ENCODE data around the gene ACTR1A.
"Not testable (repeated sequence)": the region's sequence is repeated elsewhere in the genome, so short reads cannot be mapped to it uniquely, and the experiment has no call there.

ACTR1A gene

GRCh38 chr10:102480396-102480795, 22.1 kb downstream of the ACTR1A start:
- no peak for DNase-seq

- no peak for DNase-seq
Measured at GRCh38 chr10:102479651-102480050, 22.9 kb downstream of the ACTR1A start.

GRCh38 chr10:102476466-102477141, 25.9 kb downstream of the ACTR1A start:
- DNase-seq: no peak

- DNase-seq: no peak
Measured at GRCh38 chr10:102475451-102476040, 27.0 kb downstream of the ACTR1A start.

GRCh38 chr10:102473445-102474331, 28.8 kb downstream of the ACTR1A start:
- peak; percentile 63 for DNase-seq

- no peak for DNase-seq
Measured at GRCh38 chr10:102470579-102471546, 31.6 kb downstream of the ACTR1A start.

GRCh38 chr10:102468683-102469082, 33.8 kb downstream of the ACTR1A start:
- DNase-seq: no peak

- DNase-seq: no peak
Measured at GRCh38 chr10:102467971-102468438, 34.5 kb downstream of the ACTR1A start.

- DNase-seq: no peak
Measured at GRCh38 chr10:102467318-102467717, 35.2 kb downstream of the ACTR1A start.

- DNase-seq: no peak
Measured at GRCh38 chr10:102465466-102465865, 37.0 kb downstream of the ACTR1A start.

GRCh38 chr10:102463983-102464382, 38.5 kb downstream of the ACTR1A start:
- no peak for DNase-seq

- DNase-seq: no peak
Measured at GRCh38 chr10:102462512-102463054, 39.9 kb downstream of the ACTR1A start.

GRCh38 chr10:102461187-102462054, 41.1 kb downstream of the ACTR1A start:
- DNase-seq: peak; percentile 96

- no peak for DNase-seq
Measured at GRCh38 chr10:102460836-102461186, 41.7 kb downstream of the ACTR1A start.

GRCh38 chr10:102458656-102459055, 43.9 kb downstream of the ACTR1A start:
- DNase-seq: no peak

GRCh38 chr10:102457591-102458150, 44.8 kb downstream of the ACTR1A start:
- DNase-seq: no peak

GRCh38 chr10:102455893-102456471, 46.5 kb downstream of the ACTR1A start:
- DNase-seq: no peak

GRCh38 chr10:102454662-102455487, 47.6 kb downstream of the ACTR1A start:
- not testable (repeated sequence) for DNase-seq

GRCh38 chr10:102453502-102453901, 49.0 kb downstream of the ACTR1A start:
- DNase-seq: no peak

All from activated CD8-positive, alpha-beta memory T cell treated with anti-CD3 and anti-CD28 coated beads for 24 hours (primary cell).